GM19035 (cell line): Measurements from ENCODE around the gene NKAIN4.

Experiments
- ATAC-seq: cut with Tn5 transposase; IDR thresholded peaks from one replicate; pipeline ENCODE4 v1.9.1; 2021; ENCODE audit not compliant: unreplicated experiment

NKAIN4 gene

DNA sequence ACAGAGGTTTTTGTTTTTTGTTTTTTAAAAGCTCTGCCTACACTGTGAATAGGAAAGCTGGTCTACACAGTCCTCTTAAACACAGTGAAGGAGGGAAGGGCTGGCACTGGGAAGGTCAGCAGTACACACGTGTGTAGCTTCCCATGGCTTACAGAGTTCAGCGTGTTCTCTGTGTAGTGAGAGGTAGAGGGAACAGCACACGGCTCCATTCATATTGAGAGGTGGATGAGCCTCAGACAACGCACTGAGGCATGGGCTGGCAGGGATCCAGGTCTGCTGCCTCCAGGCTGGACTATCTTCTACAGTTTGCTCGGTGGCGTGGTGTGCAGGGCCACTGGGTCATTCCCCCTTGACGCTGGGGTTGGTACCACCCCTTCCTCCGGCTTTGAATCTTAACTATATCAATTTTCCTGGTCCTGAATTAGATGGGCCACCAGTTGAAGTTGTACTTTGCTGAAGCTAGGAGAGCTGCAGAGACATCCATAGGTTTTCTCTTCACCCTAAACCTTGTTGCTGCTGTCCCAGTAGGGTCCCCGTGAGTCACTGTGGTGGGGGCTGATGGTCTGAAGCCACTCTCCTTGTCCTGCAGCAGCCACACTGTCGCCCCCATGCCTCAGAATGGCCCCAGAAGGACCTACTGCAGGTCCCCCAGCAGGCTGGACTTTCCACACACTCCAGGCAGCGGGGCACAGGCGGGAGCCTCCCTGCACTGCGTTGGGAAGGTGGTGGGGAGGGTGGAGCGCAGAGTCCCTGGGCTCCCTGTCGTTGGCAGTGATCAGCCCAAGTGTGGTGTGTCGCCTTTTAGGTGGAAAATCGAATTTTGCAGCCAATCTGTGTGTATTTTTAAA is 20.3 kb upstream of the NKAIN4 start:
- no peak for ATAC-seq

DNA sequence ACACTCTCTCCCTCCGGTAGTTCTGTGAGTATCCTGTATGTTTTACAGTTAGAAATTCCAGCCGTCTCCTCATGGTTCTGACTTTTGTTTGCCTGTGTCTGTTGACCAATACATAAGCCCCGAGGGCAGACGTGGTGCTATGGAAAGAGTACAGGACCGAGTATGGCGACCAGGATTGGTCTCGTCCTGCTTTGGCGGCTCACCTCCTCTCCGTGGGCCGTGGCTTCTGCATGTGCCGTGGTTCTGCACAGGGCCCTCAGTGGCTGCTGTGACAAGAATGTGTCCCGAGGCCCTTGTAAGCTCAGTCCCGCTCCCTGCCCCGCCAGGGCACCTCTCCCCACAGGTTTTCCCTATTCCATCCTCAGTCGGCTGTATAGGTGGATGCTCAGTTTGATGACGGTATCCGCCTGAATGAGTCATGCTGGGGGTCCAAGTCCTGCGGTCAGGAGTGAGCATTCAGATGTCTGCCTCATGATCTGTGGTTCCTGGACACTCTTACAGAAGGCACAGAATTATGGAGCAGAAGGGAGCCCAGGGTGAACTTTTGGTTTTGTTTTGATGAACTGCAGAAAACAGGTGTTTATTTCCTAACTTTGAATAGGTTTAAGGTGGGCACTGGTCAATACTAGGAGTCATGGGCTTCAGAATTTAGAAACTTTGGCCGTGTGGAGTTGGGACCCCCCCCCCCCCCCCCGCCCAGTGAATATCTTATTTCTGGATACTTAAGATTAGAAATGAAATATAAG is 19.5 kb upstream of the NKAIN4 start:
- no peak for ATAC-seq

DNA sequence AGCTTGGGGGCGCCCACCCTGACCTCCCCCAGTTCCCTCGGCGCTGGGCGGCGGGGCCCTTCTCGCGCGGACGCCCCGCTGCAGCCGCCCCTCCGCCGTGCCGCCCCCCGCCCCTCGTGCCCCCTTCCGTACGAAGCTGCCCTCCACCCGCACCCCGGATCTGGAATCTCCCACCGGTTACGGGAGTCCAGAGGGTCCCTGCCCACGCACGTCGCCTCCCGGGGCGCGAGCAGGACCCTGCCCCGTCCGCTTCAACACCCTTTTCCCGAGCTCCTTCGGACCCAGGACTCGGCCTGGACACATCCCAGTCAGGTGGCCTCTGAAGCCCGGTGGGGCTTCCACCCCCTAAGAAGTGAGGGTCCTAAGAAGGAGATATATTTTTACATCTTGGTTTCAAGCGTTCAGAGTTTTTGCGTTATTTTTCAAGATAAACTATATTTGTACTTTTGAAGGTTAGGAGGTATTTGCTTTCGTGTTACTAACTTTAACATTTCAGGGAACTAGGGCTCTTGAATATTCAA is 18.9 kb upstream of the NKAIN4 start:
- ATAC-seq: peak; percentile 12

DNA sequence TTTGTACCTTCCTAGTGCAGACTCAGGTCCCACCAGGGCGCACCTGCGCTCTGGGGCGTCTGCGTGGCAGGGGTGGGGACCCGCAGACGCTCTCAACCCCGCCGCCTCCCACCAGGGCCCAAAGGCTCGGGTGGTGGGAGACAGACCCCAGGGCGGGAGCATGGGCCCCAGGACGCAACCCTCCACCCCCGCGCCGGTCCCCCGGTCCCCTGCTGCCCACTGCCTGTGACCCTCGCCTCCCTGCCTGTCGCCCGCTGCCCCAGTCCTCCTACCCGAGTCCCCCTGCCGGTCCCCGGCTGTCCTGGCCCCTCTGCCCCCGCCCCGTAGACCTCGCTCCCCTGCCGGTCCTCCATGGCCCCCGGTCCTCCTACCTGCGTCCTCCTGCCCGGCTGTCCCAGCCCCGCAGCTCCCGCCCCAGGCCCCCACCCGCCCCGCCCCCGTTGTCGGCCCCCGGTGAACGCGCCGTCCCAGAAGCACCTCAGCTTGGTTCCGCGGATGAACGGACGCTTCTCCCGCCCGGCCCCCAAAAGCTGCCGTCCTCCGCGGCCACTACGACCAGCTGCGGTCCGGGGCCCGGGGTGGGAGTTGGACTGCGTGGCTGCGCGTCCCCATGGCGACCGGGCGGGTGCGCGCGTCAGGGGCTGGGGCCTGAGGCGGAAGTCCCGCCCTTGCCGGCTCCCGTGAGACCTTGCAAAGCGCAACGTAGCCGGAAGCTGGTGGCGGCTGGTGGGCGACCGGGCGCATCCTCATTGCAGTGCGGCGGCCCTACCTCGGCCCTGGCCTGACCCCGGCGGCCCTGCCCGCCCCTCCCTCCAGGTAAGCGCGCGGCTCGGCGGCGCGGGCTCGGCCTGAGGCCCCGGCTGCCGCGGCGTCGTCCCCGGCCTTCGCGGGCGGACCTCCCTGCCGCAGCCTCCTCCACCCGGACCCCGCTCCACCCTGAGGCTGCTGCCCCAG is 18.1 kb upstream of the NKAIN4 start, which contains the start of gene ARFGAP1:
Gene ARFGAP1, plus strand, starts transcription at position 709 of the 954 bp plus-strand sequence. CDS start 2,768 bp downstream, outside the sequence.
- ATAC-seq: peak; percentile 89

DNA sequence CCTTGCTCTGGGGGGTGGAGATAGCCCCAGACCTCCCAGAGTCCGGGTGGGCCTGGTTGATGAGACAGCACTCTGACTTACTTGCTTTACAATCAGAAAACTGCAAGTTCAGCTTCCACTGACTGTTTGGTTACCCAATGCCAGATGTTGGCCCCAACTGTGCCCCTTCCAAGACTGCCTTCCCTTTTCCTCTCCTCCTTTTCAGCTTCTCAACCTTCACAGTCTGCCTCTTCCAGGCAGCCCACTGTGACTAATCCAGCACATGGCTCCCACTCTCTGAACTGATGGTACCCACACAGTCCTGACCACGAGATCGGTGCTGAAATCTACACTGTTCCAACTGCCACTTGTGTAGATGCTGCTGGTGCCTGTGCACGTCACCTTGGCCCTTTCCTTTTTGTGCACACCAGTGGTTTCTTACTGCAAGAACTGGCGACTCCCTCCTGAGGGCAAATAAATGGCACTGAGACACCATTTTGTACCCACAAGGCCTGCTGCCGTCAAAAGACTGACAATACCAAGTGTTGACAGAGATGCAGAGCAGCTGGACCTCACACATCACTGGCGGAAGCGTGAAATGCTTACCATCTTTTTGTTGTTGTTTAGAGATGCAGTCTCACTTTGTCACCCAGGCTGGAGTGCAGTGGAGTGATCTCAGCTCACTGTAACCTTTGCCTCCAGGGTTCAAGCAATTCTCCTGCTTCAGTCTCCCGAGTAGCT is 16.5 kb upstream of the NKAIN4 start:
- no peak for ATAC-seq

DNA sequence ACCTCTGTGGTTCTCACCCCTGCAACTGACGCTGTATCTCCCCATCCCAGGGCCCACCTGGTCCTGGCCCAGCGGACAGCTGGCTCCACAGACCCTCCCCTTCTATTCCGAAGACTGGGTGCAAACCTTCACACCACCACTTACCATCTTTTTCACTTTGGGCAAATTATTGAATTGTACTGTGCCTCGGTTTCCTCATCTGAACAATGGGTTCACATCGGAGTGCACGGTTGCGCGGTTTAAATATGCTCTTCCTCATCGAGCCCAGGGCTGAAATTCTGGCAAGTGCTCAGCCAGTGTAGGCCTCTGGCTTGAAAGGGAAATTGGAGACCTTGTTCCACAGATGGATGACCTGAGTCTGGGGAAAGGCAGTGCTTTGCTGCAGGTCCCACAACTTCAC is 15.5 kb upstream of the NKAIN4 start:
- no peak for ATAC-seq

DNA sequence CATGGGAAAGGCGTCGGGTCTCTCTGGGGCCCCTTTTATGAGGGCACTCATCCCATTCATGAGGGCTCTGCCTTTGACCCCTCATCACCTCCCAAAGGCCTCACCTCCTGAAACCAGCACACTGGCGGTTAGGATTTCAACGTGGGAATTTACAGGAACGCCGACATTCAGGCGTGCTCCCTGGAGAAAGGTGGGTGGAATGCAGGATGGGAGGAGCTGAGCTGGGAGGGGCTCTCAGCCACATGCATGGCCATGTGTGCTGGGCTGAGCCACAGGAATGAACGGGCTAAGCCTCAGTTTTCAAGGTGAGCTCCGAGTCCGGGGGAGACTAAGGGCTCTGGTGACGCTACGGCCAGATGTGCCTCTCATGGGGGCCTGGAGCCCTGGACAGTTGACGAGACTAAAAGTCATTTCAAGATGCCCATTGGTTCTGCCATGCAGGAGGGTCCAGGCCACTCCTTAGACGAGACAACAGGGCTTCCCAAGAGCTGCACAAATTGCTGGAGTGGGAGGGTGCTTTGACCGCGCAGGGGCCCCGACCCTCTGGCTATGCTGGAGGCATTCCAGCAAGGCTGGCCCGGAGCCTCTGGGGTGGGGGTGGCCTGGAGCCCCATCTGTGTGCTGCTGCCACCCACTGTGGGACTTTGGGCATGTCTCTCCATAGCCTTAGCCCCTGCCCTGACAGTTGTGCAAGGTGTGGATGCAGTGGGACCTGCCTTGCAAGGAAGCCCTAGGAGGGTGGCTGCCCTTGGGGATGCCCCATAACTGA is 14.6 kb upstream of the NKAIN4 start:
- ATAC-seq: no peak

DNA sequence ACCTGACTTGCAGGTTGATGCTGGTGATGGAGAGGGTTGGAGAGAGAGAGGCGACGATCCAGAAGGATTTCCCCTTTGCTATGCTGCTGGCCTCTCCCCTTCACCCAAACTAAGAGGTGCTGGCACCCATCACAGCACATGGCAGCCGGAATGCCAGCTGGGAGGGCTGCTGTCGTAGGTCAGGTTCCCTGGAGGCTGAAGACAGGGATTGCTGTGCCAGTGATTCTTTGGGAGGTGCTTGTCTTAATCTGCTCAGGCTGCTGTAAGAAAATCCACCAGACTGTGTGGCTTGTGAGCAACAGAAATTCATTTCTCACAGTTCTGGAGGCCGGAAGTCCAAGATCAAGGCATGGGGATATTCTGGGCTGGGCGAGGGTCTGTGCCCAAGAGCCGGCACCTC is 14.0 kb upstream of the NKAIN4 start:
- ATAC-seq: no peak

DNA sequence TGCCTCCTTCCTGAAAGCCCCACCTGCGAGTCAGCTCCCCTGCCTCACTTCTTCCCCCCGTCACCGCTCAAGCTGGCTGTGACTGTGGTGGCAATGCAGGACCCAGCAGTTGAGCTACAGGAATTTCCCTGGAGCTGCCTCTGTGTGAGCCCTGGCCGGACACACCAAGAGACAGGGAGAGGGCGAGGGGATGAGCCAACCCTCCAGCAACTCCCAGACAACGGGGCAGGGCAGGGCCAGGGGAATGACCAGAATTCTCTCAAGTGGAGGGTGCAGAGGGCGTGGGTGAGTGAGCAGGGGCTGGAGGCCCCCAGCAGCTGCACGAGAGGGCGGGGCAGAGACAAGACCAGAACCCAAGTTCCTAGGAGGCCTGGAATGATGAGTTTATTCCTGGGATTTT is 13.4 kb upstream of the NKAIN4 start:
- ATAC-seq: no peak

DNA sequence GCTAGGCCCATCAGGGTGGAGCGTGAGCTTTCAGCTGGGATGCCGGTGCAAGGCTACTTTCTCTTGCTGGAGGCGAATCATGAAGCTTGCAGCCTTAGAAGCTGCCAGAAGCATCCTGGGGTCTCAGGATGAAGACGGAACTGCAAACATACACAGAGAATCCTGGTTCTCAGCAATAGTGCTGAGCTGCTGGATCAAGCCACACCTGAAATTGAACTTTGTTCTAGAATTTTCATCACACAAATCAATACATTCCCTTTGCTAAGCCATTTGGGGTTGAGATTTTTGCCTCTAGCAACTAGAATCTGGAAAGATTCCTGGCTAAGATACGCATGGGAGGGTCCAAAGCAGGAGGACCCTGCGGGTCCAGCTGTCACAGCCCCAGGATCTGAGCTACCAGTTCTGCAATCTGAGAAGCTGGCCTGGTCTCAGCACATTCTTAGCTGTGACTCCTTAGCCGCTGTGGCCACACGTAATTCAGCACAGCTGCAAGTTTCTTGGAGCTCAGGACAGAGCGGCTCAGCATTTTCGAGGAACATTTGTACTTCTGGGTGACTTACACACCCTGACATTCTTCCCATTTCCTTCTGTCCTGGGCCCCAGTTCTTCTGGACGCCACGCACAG is 11.7 kb upstream of the NKAIN4 start:
- ATAC-seq: no peak

DNA sequence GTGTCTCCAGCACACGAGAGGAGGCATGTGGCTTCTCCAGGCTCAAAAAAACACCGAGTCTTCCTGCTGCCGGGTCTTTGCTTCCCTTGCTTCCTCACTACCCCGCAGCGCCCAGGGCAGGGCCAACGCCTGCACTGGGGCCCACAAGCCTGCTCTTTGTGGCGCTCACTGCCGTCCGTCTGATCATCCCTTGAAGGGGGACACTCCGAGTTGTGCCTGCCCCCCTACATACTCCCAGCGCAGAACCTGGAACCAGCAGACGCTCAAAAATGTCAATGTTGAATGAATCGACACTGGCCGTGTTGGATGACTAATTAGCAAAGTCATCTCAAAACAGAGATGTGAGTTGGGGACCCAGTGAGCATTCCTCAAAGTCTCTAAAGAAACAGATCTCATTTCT is 10.3 kb upstream of the NKAIN4 start:
- ATAC-seq: no peak

DNA sequence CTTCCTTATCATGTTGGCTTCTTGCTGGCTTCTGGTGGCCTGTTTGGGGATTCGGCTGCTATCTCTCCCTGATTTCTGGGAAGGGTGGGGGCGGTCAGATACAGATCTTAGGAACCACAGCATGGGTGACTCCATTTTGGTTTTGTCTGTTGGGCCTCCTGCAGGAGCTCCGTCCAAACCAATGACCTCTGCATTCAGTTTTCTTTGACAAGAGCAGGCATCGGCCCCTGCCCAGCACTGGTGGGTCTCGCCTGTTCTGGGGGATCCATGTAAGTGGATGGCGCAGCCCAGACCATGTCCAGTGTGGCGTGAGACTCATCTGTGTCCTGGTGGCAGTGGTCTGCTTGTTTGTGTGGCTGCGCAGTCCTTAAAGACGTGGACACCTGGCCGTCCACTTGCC is 9.7 kb upstream of the NKAIN4 start:
- no peak for ATAC-seq

DNA sequence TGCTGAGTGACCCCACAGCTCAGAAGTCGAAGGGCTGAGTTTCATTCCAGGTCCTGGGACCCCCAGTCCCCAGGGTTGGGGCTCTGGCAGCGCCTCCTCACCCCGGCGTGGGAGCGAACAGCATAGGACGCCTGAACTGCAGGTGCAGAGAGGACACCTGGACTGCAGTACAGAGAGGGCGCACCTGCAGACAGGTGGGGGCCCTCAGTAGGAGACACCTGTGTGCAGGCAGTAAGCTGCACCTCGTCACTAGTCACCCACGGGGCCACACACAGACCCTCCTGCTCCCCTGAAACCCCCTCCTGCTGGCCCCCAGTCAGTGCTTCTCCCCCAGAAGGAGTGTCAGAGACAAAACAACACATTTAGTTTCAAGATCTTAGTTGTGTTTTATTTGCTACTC is 8.6 kb upstream of the NKAIN4 start:
- no peak for ATAC-seq

DNA sequence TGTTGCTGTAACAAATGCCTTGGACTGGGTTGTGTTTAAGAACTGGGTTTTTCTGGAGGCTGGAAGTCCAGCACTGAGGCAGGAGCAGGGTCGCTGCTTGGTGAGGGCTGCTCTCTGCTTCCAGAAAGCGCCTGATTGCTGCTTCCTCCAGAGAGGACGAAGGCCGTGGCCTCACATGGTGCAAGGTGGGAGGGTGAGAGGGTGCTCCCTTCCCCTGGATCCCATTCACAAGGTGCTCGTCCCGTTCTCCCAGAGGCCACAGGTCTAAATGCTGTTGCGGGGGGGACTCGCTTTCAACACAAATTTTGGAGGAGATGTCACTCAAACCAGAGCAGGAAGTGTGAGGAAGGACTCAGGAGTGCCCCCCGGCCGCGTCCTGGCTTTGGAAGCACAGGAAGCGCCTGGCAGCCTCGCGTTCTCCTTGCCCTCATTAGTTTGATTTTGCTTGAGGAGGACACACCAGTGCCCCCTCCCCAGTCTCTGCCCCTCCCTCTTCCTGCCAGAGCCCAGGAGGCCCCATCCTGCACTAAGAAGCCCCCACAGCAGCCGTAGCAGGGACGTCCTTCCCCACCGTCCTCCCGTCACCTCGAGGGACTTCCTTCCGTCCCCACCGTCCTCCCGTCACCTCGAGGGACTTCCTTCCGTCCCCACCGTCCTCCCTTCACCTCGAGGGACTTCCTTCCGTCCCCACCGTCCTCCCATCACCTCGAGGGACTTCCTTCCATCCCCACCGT is 7.7 kb upstream of the NKAIN4 start:
- no peak for ATAC-seq

DNA sequence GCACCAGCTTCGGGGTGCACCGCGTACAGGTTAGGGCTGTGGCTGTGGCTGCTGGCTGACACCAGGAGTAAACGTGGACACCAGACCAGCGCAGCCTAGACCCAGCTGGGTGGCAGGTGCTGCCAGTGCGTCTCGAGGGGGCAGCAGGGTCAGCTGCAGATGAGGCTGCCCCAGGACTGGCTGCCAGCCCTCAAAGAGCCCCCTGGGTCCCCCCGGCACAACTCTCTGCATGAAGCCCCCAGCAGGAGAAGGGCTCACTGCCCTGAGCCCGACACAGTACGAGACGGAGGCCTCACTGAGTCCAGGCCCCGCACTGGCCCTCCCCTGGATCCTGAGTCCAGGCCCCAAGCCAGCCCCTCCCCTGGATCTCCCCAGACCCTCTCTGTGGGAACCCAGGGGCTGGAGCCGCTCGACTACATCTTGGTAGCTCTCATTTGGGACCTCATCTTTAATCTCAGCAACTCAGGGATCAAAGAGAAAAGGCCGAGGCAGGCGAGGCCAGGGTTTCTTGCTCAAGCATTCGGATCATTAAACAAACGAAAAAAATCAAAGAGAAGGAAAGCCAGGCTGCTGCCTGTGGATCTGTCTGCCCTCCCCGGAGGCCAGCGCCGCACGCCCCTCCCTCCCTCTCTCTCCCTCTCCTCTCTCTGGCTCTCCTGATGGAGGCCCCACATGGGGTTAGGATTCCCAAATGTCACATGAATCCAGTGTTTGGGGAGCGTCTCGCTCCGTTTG is 7.0 kb upstream of the NKAIN4 start:
- no peak for ATAC-seq

DNA sequence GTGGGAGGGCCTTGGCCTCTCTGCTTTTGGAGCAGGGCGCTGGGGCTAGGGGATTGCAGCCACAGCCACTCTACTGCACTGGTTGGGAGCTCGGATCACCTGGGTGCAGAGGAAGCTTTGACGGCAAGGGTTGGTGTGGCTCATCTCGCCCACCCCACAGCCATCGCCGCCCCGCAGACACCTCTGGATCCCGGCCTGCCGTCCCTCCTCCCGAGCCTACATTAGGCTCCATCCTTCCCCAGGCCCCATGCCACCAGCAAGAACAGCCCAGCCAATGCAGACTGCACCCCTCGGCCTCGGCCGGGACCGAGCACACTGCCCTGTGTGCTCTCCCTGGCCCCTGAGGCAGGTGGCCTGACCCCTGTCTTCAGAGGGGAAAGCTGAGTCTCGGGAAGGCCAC is 6.3 kb upstream of the NKAIN4 start:
- no peak for ATAC-seq

DNA sequence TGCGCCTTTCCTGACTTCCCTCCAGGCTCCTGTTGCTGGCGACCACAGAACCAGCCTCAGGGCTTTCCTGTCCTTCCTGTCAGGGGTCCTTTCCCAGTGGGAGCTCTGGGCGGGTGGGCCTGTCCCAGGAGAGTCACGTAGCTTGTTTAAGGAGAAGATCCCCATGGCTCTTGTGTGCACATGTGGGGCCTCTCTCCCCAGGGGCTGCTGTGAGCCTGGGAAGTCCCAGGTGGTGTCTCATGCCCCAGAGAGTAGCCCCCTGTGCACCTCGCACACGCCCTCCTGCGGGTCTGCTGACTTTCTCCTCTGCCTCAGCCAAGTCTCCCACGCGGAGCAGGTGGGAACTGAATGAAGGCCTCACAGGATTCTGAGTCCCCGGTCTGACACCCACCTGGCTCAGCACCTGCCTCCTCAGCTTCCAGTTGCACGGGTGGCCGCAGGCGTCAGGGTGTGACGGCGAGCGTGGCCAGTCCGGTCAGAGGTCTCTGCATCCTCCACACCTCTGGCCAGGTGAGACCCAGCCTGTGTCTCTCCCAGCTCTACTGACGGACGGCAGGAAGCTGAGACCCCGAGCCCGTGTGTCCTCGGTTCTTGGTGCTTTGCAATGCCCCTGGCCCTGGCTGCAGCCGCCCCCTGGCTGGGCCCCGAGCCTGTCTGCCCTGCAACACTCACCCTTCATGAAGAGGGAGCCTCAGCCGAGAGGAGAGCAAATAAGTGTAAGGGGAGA is 5.6 kb upstream of the NKAIN4 start:
- no peak for ATAC-seq
